ENCODE results near the gene C1RL. TPM values are rescaled to one million over a fixed set of nuclear protein-coding genes. Genes with fewer than 3 reads are reported as not detected.

Gene C1RL
- total and polyA plus RNA-seq, 4 donors, result 67.5 to 188 (median 124) TPM

- Histone ChIP-seq H3K9ac (ENCODE audit: low read depth in 1 of 2, low read length in 2 of 2) (no peak overlapping the region), H3K4me1 (ENCODE audit: control insufficient read depth in 4 of 4, insufficient read depth in 4 of 4, low read length in 3 of 4) (peaks cover 20 to 65% (median 53%) of the 10 kb centered on the region in 4 donors), H3K9me3 (ENCODE audit: control insufficient read depth in 4 of 4, low read length in 3 of 4) (no peaks in the 10 kb centered on the region), H3K4me3 (ENCODE audit: low read depth in 1 of 3, low read length in 3 of 3) (no peak overlapping the region), H3K27me3 (ENCODE audit: control insufficient read depth in 4 of 4, insufficient read depth in 4 of 4, low read length in 3 of 4) (no peaks in the 10 kb centered on the region), H3K27ac (ENCODE audit: low read depth in 1 of 2, low read length in 2 of 2) (peak overlapping the region; percentile 54 to 74), H3K36me3 (ENCODE audit: control insufficient read depth in 4 of 4, insufficient read depth in 3 of 4, low read depth in 1 of 4, low read length in 3 of 4) (peaks cover 10 to 33% (median 23%) of the 10 kb centered on the region in 4 donors)
- TF ChIP-seq RAD21 (IDR thresholded peaks at IDR 0.05) (peak; percentile 42 to 53), ZBTB33 (IDR thresholded peaks at IDR 0.05) (peak; percentile 94), HNF4A (conservative IDR thresholded peaks at IDR 0.05) (peak; percentile 100), NR2F2 (IDR thresholded peaks at IDR 0.05) (peak; percentile 90), FOXA2 (IDR thresholded peaks at IDR 0.05) (peak; percentile 77), SP1 (IDR thresholded peaks at IDR 0.05) (peak; percentile 95), GABPA (IDR thresholded peaks at IDR 0.05 in 1 of 2, conservative IDR thresholded peaks at IDR 0.05 in 1 of 2) (peak in 1 of 2 donors; percentile 48), FOXA1 (IDR thresholded peaks at IDR 0.05) (peak; percentile 75), HNF4G (IDR thresholded peaks at IDR 0.05) (peak; percentile 99), JUND (IDR thresholded peaks at IDR 0.05) (peak; percentile 92 to 97), EGR1 (IDR thresholded peaks at IDR 0.05; ENCODE audit: low read depth in 2 of 2) (peak in 1 of 2 donors; percentile 79), YY1 (IDR thresholded peaks at IDR 0.05) (peak; percentile 60), TAF1 (conservative IDR thresholded peaks at IDR 0.05) (no peak), RXRA (IDR thresholded peaks at IDR 0.05) (peak; percentile 98 to 99)
- TF ChIP-seq, protein P1, sequence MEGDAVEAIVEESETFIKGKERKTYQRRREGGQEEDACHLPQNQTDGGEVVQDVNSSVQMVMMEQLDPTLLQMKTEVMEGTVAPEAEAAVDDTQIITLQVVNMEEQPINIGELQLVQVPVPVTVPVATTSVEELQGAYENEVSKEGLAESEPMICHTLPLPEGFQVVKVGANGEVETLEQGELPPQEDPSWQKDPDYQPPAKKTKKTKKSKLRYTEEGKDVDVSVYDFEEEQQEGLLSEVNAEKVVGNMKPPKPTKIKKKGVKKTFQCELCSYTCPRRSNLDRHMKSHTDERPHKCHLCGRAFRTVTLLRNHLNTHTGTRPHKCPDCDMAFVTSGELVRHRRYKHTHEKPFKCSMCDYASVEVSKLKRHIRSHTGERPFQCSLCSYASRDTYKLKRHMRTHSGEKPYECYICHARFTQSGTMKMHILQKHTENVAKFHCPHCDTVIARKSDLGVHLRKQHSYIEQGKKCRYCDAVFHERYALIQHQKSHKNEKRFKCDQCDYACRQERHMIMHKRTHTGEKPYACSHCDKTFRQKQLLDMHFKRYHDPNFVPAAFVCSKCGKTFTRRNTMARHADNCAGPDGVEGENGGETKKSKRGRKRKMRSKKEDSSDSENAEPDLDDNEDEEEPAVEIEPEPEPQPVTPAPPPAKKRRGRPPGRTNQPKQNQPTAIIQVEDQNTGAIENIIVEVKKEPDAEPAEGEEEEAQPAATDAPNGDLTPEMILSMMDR (IDR thresholded peaks at IDR 0.05; ENCODE audit: low read depth, low read length, missing input control), result no peak
- TF ChIP-seq, protein P2, sequence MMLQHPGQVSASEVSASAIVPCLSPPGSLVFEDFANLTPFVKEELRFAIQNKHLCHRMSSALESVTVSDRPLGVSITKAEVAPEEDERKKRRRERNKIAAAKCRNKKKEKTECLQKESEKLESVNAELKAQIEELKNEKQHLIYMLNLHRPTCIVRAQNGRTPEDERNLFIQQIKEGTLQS (IDR thresholded peaks at IDR 0.05), result peak; percentile 89
- TF ChIP-seq, protein P3, sequence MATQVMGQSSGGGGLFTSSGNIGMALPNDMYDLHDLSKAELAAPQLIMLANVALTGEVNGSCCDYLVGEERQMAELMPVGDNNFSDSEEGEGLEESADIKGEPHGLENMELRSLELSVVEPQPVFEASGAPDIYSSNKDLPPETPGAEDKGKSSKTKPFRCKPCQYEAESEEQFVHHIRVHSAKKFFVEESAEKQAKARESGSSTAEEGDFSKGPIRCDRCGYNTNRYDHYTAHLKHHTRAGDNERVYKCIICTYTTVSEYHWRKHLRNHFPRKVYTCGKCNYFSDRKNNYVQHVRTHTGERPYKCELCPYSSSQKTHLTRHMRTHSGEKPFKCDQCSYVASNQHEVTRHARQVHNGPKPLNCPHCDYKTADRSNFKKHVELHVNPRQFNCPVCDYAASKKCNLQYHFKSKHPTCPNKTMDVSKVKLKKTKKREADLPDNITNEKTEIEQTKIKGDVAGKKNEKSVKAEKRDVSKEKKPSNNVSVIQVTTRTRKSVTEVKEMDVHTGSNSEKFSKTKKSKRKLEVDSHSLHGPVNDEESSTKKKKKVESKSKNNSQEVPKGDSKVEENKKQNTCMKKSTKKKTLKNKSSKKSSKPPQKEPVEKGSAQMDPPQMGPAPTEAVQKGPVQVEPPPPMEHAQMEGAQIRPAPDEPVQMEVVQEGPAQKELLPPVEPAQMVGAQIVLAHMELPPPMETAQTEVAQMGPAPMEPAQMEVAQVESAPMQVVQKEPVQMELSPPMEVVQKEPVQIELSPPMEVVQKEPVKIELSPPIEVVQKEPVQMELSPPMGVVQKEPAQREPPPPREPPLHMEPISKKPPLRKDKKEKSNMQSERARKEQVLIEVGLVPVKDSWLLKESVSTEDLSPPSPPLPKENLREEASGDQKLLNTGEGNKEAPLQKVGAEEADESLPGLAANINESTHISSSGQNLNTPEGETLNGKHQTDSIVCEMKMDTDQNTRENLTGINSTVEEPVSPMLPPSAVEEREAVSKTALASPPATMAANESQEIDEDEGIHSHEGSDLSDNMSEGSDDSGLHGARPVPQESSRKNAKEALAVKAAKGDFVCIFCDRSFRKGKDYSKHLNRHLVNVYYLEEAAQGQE (IDR thresholded peaks at IDR 0.05), result peak; percentile 73
- TF ChIP-seq, protein P4, sequence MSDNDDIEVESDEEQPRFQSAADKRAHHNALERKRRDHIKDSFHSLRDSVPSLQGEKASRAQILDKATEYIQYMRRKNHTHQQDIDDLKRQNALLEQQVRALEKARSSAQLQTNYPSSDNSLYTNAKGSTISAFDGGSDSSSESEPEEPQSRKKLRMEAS (IDR thresholded peaks at IDR 0.05), result peak; percentile 81
- WGBS, result 43% methylated on average over 6 of the region's 6 CpGs
- DNase-seq (ENCODE audit: low spot score), result no peak
These were observed 37.0 kb downstream of the C1RL start for GRCh38 chr12:7072035-7072434.
